SJCRH30 (cell line): ENCODE results near the gene NXT2. TPM values are rescaled to one million over a fixed set of nuclear protein-coding genes. Genes with fewer than 3 reads are reported as not detected.

ENCODE experiments used
- DNase-seq, 2 experiments: peaks; one replicate each; pipeline ENCODE4 v3.0.0-alpha.2; 2015 to 2020
- H3K27ac ChIP-seq: fragments of 250-450 bp; sonication (Bioruptor Pico); 2 replicates; pipeline ENCODE4 v1.5.1; 2020; ENCODE audit warnings: mild to moderate bottlenecking, moderate library complexity
- H3K27me3 ChIP-seq: fragments of 250-450 bp; sonication (Bioruptor Pico); 2 replicates; pipeline ENCODE4 v1.5.1; 2020; ENCODE audit warnings: mild to moderate bottlenecking, moderate library complexity
- H3K36me3 ChIP-seq: fragments of 250-450 bp; sonication (Bioruptor Pico); 2 replicates; pipeline ENCODE4 v1.5.1; 2020; ENCODE audit warnings: mild to moderate bottlenecking, moderate library complexity
- H3K4me1 ChIP-seq: fragments of 250-450 bp; sonication (Bioruptor Pico); 2 replicates; pipeline ENCODE4 v1.5.1; 2020; ENCODE audit warnings: mild to moderate bottlenecking, moderate library complexity
- H3K4me3 ChIP-seq: fragments of 250-450 bp; sonication (Bioruptor Pico); 2 replicates; pipeline ENCODE4 v1.5.1; 2020; ENCODE audit warnings: mild to moderate bottlenecking, moderate library complexity
- H3K9me3 ChIP-seq: fragments of 250-450 bp; sonication (Bioruptor Pico); replicated peaks from 2 replicates; pipeline ENCODE4 v1.5.1; 2020; ENCODE audit warnings: mild to moderate bottlenecking, moderate library complexity
- total RNA-seq: library from RNA; depleted of rRNA; stranded (reverse); fragments of >200 nt; shearing (Covaris generic); gene quantifications from 2 replicates; pipeline ENCODE4 v1.2.3, GENCODE V29; 2014; rRNA removed

The NXT2 gene
- total RNA-seq, 1 experiment from 2014 or later = 15.4 TPM

- Histone ChIP-seq H3K4me1 (no peaks in the 10 kb centered on the region), H3K27ac (no peak overlapping the region), H3K36me3 (no peaks in the 10 kb centered on the region), H3K9me3 (no peaks in the 10 kb centered on the region), H3K4me3 (no peak overlapping the region), H3K27me3 (no peaks in the 10 kb centered on the region)
- DNase-seq = no peak
Measured at GRCh38 chrX:109577055-109577454, 40.4 kb downstream of the NXT2 start.

- Histone ChIP-seq H3K27ac (no peak overlapping the region), H3K27me3 (no peaks in the 10 kb centered on the region), H3K4me1 (no peaks in the 10 kb centered on the region), H3K4me3 (no peak overlapping the region), H3K36me3 (no peaks in the 10 kb centered on the region), H3K9me3 (no peaks in the 10 kb centered on the region)
- no peak for DNase-seq
Measured at GRCh38 chrX:109578916-109579315, 42.3 kb downstream of the NXT2 start.

DNA sequence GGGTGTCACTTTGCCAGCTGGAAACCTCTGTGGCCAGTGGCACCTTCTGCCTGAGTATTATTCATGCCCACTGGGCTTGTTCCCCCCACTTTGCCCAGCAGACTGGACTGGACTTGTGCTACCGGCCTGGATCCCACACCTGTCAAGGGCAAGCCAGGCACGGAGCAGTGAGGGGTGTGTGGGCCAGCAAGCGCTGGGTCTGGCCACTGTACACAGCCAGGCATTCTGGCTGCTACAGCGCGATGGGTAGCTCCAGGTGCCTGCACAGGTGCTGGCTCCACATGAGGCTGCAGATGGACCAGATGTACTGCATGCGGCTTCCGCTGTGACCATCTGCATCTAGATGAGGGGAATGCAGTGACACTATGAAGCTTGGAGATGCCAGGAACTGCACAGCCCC, 48.8 kb downstream of the NXT2 start:
- DNase-seq = no peak
- Histone ChIP-seq H3K36me3 (no peaks in the 10 kb centered on the region), H3K4me3 (no peak overlapping the region), H3K27me3 (no peaks in the 10 kb centered on the region), H3K27ac (no peak overlapping the region), H3K9me3 (no peaks in the 10 kb centered on the region), H3K4me1 (no peaks in the 10 kb centered on the region)

- Histone ChIP-seq H3K4me3 (no peak overlapping the region), H3K9me3 (no peaks in the 10 kb centered on the region), H3K27ac (no peak overlapping the region), H3K4me1 (no peaks in the 10 kb centered on the region), H3K36me3 (no peaks in the 10 kb centered on the region), H3K27me3 (no peaks in the 10 kb centered on the region)
- no peak for DNase-seq
Measured at GRCh38 chrX:109590176-109590575, 53.5 kb downstream of the NXT2 start.

Other genes starting within 250 kb of the NXT2 start
- 0.03 TPM in 1 of 2 replicates, not detected in the other for gene GUCY2F, start 54.8 kb upstream of the NXT2 start, total RNA-seq
- 0.10 and 0.12 TPM in 2 replicates for gene KCNE5, start 88.3 kb downstream of the NXT2 start, total RNA-seq
- 28.7 and 31.2 TPM in 2 replicates for gene ACSL4, start 196.4 kb downstream of the NXT2 start, total RNA-seq